A673 (cell line): Measurements from ENCODE around the gene LRP1-AS.

Source experiments
- EZH2 ChIP-seq: fragments of 200-600 bp; sonication (generic); IDR thresholded peaks from 2 replicates; pipeline ENCODE4 v1.6.1; 2017; ENCODE audit warnings: borderline replicate concordance, low read depth, mild to moderate bottlenecking, mixed read lengths, antibody characterized with exemption, low read length; ENCODE audit not compliant: poor library complexity, severe bottlenecking
- TF ChIP-seq, protein P1 (sequence below): fragments of 300-800, 200-600 bp; sonication (generic); conservative IDR thresholded peaks from 2 replicates; pipeline ENCODE4 v1.5.1; 2017; ENCODE audit warnings: low read depth, mild to moderate bottlenecking, antibody characterized with exemption, low read length, moderate library complexity, mixed read lengths

- TF ChIP-seq, protein P1, sequence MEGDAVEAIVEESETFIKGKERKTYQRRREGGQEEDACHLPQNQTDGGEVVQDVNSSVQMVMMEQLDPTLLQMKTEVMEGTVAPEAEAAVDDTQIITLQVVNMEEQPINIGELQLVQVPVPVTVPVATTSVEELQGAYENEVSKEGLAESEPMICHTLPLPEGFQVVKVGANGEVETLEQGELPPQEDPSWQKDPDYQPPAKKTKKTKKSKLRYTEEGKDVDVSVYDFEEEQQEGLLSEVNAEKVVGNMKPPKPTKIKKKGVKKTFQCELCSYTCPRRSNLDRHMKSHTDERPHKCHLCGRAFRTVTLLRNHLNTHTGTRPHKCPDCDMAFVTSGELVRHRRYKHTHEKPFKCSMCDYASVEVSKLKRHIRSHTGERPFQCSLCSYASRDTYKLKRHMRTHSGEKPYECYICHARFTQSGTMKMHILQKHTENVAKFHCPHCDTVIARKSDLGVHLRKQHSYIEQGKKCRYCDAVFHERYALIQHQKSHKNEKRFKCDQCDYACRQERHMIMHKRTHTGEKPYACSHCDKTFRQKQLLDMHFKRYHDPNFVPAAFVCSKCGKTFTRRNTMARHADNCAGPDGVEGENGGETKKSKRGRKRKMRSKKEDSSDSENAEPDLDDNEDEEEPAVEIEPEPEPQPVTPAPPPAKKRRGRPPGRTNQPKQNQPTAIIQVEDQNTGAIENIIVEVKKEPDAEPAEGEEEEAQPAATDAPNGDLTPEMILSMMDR = no peak
- TF ChIP-seq EZH2 = no peak
Measured at GRCh38 chr12:57099047-57099714, 48.2 kb downstream of the LRP1-AS start.
